ENCODE results near the gene ATG4B.
A peak's percentile ranks its signal among the peaks of the same experiment; 100 is the strongest.

The ATG4B gene

DNA sequence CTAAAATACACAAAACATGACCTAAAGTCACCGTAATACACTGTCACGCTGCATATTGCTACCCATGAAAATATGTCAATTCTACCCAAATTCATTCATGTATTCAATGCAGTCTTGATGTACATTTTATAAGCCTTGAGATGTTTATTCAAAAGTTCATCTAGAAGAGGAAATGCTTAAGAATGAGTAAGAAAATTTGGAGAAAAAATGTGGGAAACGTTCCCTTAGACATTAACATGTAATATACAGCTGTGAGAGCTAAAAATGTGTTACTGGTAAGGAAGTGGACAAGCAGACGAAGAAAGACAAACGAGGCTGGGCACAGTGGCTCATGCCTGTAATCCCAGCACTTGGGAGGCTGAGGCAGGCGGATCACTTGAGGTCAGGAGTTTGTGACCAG is 37.9 kb upstream of the ATG4B start:
- H3K4me3 ChIP-seq (ENCODE audit: low read depth in 1 of 5, low read length in 5 of 5): no peak overlapping the region
- H3K27ac ChIP-seq (ENCODE audit: low read depth, low read length): no peak overlapping the region
- H3K9me3 ChIP-seq (ENCODE audit: control insufficient read depth in 5 of 5, low read length in 5 of 5): no peaks in the 10 kb centered on the region
- no peak overlapping the region for H3K9ac ChIP-seq (ENCODE audit: low read length in 5 of 5)
- H3K36me3 ChIP-seq (ENCODE audit: control insufficient read depth in 5 of 5, insufficient read depth in 5 of 5, low read length in 5 of 5): peaks cover 4 to 67% (median 37%) of the 10 kb centered on the region in 5 donors
- H3K27me3 ChIP-seq (ENCODE audit: control insufficient read depth in 5 of 5, insufficient read depth in 4 of 5, low read length in 5 of 5): no peaks in the 10 kb centered on the region
- peaks cover 0 to 5% (median 0%) of the 10 kb centered on the region in 5 donors for H3K4me1 ChIP-seq (ENCODE audit: control insufficient read depth in 5 of 5, insufficient read depth in 5 of 5, low read length in 5 of 5)

GRCh38 chr2:241601841-241602240 is 35.7 kb upstream of the ATG4B start:
- Histone ChIP-seq H3K9ac (ENCODE audit: low read length in 5 of 5) (no peak overlapping the region), H3K4me1 (ENCODE audit: control insufficient read depth in 5 of 5, insufficient read depth in 5 of 5, low read length in 5 of 5) (peaks cover 0 to 5% (median 0%) of the 10 kb centered on the region in 5 donors), H3K4me3 (ENCODE audit: low read depth in 1 of 5, low read length in 5 of 5) (no peak overlapping the region), H3K36me3 (ENCODE audit: control insufficient read depth in 5 of 5, insufficient read depth in 5 of 5, low read length in 5 of 5) (peaks cover 6 to 73% (median 45%) of the 10 kb centered on the region in 5 donors), H3K27ac (ENCODE audit: low read depth, low read length) (no peak overlapping the region), H3K9me3 (ENCODE audit: control insufficient read depth in 5 of 5, low read length in 5 of 5) (no peaks in the 10 kb centered on the region), H3K27me3 (ENCODE audit: control insufficient read depth in 5 of 5, insufficient read depth in 4 of 5, low read length in 5 of 5) (no peaks in the 10 kb centered on the region)

DNA sequence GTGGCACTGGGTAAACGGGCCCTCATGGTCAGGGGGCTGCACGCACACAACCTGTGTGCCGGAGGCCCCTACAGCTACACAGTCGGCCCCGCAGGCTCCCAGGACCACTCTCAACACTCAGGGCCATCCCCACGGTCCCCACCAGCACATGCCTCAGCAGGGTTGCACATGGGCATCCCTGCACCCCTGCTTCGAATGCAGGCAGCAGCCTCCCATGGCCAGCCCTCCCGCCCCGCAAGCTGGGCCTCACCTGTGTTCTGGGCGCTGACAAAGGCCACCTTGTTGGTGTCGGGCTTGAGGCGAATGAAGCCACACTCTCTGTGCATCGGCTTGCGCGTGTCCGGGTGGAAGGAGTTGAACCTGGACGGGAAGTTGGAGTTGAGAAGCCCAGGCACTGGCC is 34.8 kb upstream of the ATG4B start:
- Histone ChIP-seq H3K4me1 (ENCODE audit: control insufficient read depth in 5 of 5, insufficient read depth in 5 of 5, low read length in 5 of 5) (peaks cover 0 to 5% (median 0%) of the 10 kb centered on the region in 5 donors), H3K9me3 (ENCODE audit: control insufficient read depth in 5 of 5, low read length in 5 of 5) (no peaks in the 10 kb centered on the region), H3K4me3 (ENCODE audit: low read depth in 1 of 5, low read length in 5 of 5) (no peak overlapping the region), H3K27me3 (ENCODE audit: control insufficient read depth in 5 of 5, insufficient read depth in 4 of 5, low read length in 5 of 5) (no peaks in the 10 kb centered on the region), H3K36me3 (ENCODE audit: control insufficient read depth in 5 of 5, insufficient read depth in 5 of 5, low read length in 5 of 5) (peaks cover 6 to 70% (median 40%) of the 10 kb centered on the region in 5 donors), H3K27ac (ENCODE audit: low read depth, low read length) (no peak overlapping the region), H3K9ac (ENCODE audit: low read length in 5 of 5) (no peak overlapping the region)

GRCh38 chr2:241603686-241604085 is 33.8 kb upstream of the ATG4B start:
- H3K27me3 ChIP-seq (ENCODE audit: control insufficient read depth in 5 of 5, insufficient read depth in 4 of 5, low read length in 5 of 5): no peaks in the 10 kb centered on the region
- peaks cover 6 to 70% (median 42%) of the 10 kb centered on the region in 5 donors for H3K36me3 ChIP-seq (ENCODE audit: control insufficient read depth in 5 of 5, insufficient read depth in 5 of 5, low read length in 5 of 5)
- no peaks in the 10 kb centered on the region for H3K9me3 ChIP-seq (ENCODE audit: control insufficient read depth in 5 of 5, low read length in 5 of 5)
- H3K9ac ChIP-seq (ENCODE audit: low read length in 5 of 5): no peak overlapping the region
- peaks cover 0 to 4% (median 0%) of the 10 kb centered on the region in 5 donors for H3K4me1 ChIP-seq (ENCODE audit: control insufficient read depth in 5 of 5, insufficient read depth in 5 of 5, low read length in 5 of 5)
- no peak overlapping the region for H3K4me3 ChIP-seq (ENCODE audit: low read depth in 1 of 5, low read length in 5 of 5)
- H3K27ac ChIP-seq (ENCODE audit: low read depth, low read length): no peak overlapping the region

GRCh38 chr2:241606186-241606585 is 31.3 kb upstream of the ATG4B start:
- Histone ChIP-seq H3K36me3 (ENCODE audit: control insufficient read depth in 5 of 5, insufficient read depth in 5 of 5, low read length in 5 of 5) (peaks cover 5 to 50% (median 32%) of the 10 kb centered on the region in 5 donors), H3K9me3 (ENCODE audit: control insufficient read depth in 5 of 5, low read length in 5 of 5) (no peaks in the 10 kb centered on the region), H3K4me1 (ENCODE audit: control insufficient read depth in 5 of 5, insufficient read depth in 5 of 5, low read length in 5 of 5) (peaks cover 0 to 20% (median 19%) of the 10 kb centered on the region in 5 donors), H3K27ac (ENCODE audit: low read depth, low read length) (no peak overlapping the region), H3K27me3 (ENCODE audit: control insufficient read depth in 5 of 5, insufficient read depth in 4 of 5, low read length in 5 of 5) (no peaks in the 10 kb centered on the region), H3K9ac (ENCODE audit: low read length in 5 of 5) (no peak overlapping the region), H3K4me3 (ENCODE audit: low read depth in 1 of 5, low read length in 5 of 5) (no peak overlapping the region)

DNA sequence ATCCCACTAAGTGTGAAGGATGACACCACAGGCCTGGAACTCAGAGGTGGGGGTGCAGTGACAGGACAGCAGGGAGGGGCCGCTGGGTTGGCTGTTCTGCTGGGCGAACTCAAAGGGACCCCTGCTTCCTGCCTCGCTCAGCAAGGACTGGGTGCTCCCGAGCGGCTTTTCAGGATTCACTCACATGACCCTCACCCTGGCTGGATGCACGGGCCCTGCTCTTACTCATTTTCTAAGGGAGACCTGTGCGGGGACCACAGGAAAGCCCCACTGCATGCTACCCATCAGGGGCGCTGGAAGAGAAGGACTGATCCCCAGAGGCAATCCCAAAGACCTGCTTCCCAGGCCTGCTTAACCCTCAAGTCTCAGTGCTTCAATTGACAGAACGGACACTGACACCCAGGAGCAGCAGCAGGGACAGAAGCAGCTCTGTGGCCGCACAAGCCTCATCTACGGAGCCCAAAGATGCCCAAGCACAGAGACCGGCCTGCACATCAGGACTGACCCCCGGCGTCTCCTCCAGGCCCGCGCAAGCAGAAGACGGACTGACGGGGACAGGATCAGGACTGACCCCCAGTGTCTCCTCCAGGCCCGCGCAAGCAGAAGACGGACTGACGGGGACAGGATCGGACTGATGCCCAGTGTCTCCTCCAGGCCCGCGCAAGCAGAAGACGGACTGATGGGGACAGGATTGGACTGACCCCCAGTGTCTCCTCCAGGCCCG is 30.2 kb upstream of the ATG4B start:
- no peak overlapping the region for H3K9ac ChIP-seq (ENCODE audit: low read length in 5 of 5)
- H3K4me3 ChIP-seq (ENCODE audit: low read depth in 1 of 5, low read length in 5 of 5): no peak overlapping the region
- no peaks in the 10 kb centered on the region for H3K9me3 ChIP-seq (ENCODE audit: control insufficient read depth in 5 of 5, low read length in 5 of 5)
- H3K27ac ChIP-seq (ENCODE audit: low read depth, low read length): no peak overlapping the region
- peaks cover 0 to 21% (median 19%) of the 10 kb centered on the region in 5 donors for H3K4me1 ChIP-seq (ENCODE audit: control insufficient read depth in 5 of 5, insufficient read depth in 5 of 5, low read length in 5 of 5)
- H3K36me3 ChIP-seq (ENCODE audit: control insufficient read depth in 5 of 5, insufficient read depth in 5 of 5, low read length in 5 of 5): peaks cover 2 to 38% (median 22%) of the 10 kb centered on the region in 5 donors
- no peaks in the 10 kb centered on the region for H3K27me3 ChIP-seq (ENCODE audit: control insufficient read depth in 5 of 5, insufficient read depth in 4 of 5, low read length in 5 of 5)

GRCh38 chr2:241608881-241609280 is 28.6 kb upstream of the ATG4B start:
- Histone ChIP-seq H3K4me3 (ENCODE audit: low read depth in 1 of 5, low read length in 5 of 5) (no peak overlapping the region), H3K9ac (ENCODE audit: low read length in 5 of 5) (peak overlapping the region in 1 of 5 donors; percentile 32), H3K27me3 (ENCODE audit: control insufficient read depth in 5 of 5, insufficient read depth in 4 of 5, low read length in 5 of 5) (no peaks in the 10 kb centered on the region), H3K4me1 (ENCODE audit: control insufficient read depth in 5 of 5, insufficient read depth in 5 of 5, low read length in 5 of 5) (peaks cover 0 to 31% (median 20%) of the 10 kb centered on the region in 5 donors), H3K36me3 (ENCODE audit: control insufficient read depth in 5 of 5, insufficient read depth in 5 of 5, low read length in 5 of 5) (peaks cover 2 to 26% (median 14%) of the 10 kb centered on the region in 5 donors), H3K27ac (ENCODE audit: low read depth, low read length) (no peak overlapping the region), H3K9me3 (ENCODE audit: control insufficient read depth in 5 of 5, low read length in 5 of 5) (no peaks in the 10 kb centered on the region)

- Histone ChIP-seq H3K27me3 (ENCODE audit: control insufficient read depth in 5 of 5, insufficient read depth in 4 of 5, low read length in 5 of 5) (no peaks in the 10 kb centered on the region), H3K27ac (ENCODE audit: low read depth, low read length) (peak overlapping the region; percentile 83), H3K9ac (ENCODE audit: low read length in 5 of 5) (peak overlapping the region in 4 of 5 donors; percentile 59 to 87 (median 69)), H3K4me1 (ENCODE audit: control insufficient read depth in 5 of 5, insufficient read depth in 5 of 5, low read length in 5 of 5) (peaks cover 0 to 31% (median 20%) of the 10 kb centered on the region in 5 donors), H3K4me3 (ENCODE audit: low read depth in 1 of 5, low read length in 5 of 5) (peak overlapping the region in 4 of 5 donors; percentile 59 to 74 (median 64)), H3K36me3 (ENCODE audit: control insufficient read depth in 5 of 5, insufficient read depth in 5 of 5, low read length in 5 of 5) (peaks cover 0 to 20% (median 12%) of the 10 kb centered on the region in 5 donors), H3K9me3 (ENCODE audit: control insufficient read depth in 5 of 5, low read length in 5 of 5) (no peaks in the 10 kb centered on the region)
Observed at GRCh38 chr2:241609859-241610793, 27.4 kb upstream of the ATG4B start.

- Histone ChIP-seq H3K27me3 (ENCODE audit: control insufficient read depth in 5 of 5, insufficient read depth in 4 of 5, low read length in 5 of 5) (no peaks in the 10 kb centered on the region), H3K27ac (ENCODE audit: low read depth, low read length) (peak overlapping the region; percentile 83), H3K4me3 (ENCODE audit: low read depth in 1 of 5, low read length in 5 of 5) (no peak overlapping the region), H3K9ac (ENCODE audit: low read length in 5 of 5) (no peak overlapping the region), H3K4me1 (ENCODE audit: control insufficient read depth in 5 of 5, insufficient read depth in 5 of 5, low read length in 5 of 5) (peaks cover 0 to 31% (median 20%) of the 10 kb centered on the region in 5 donors), H3K9me3 (ENCODE audit: control insufficient read depth in 5 of 5, low read length in 5 of 5) (no peaks in the 10 kb centered on the region), H3K36me3 (ENCODE audit: control insufficient read depth in 5 of 5, insufficient read depth in 5 of 5, low read length in 5 of 5) (peaks cover 0 to 11% (median 5%) of the 10 kb centered on the region in 5 donors)
Observed at GRCh38 chr2:241611062-241611461, 26.4 kb upstream of the ATG4B start.

All from subcutaneous abdominal adipose tissue (tissue), 5 donors.